Stimulated activated CD4-positive, alpha-beta T cell treated with anti-CD3 and anti-CD28 coated beads, Interleukin-1b, Interleukin-23, amount 100 ng/mL, for 4 hours (primary cell): ENCODE measurements around the gene PRKG1.
"Not testable (repeated sequence)": the region's sequence is repeated elsewhere in the genome, so short reads cannot be mapped to it uniquely, and the experiment has no call there.

ENCODE experiments used
- DNase-seq, 2 donors: peaks; one replicate each; pipeline ENCODE4 v3.0.0-alpha.2; 2020; ENCODE audit warnings: low read depth in 2 of 2

Gene PRKG1

GRCh38 chr10:51999096-51999495 lies 924.8 kb downstream of the PRKG1 start:
- no peak for DNase-seq

GRCh38 chr10:52004342-52004949 lies 930.2 kb downstream of the PRKG1 start:
- no peak for DNase-seq

- no peak for DNase-seq
Measured at GRCh38 chr10:52007091-52007490, 932.8 kb downstream of the PRKG1 start.

- no peak for DNase-seq
Measured at GRCh38 chr10:52011118-52011517, 936.8 kb downstream of the PRKG1 start.

- DNase-seq = no peak
Measured at GRCh38 chr10:52019077-52019555, 944.8 kb downstream of the PRKG1 start.

- DNase-seq = no peak
Measured at GRCh38 chr10:52019656-52020055, 945.4 kb downstream of the PRKG1 start.

- DNase-seq = no peak
Measured at GRCh38 chr10:52020173-52020572, 945.9 kb downstream of the PRKG1 start.

GRCh38 chr10:52020702-52021101 lies 946.4 kb downstream of the PRKG1 start:
- no peak for DNase-seq

GRCh38 chr10:52027055-52027705 lies 952.9 kb downstream of the PRKG1 start:
- DNase-seq = no peak

GRCh38 chr10:52028523-52028858 lies 954.2 kb downstream of the PRKG1 start:
- no peak for DNase-seq

- DNase-seq = no peak
Measured at GRCh38 chr10:52029628-52030027, 955.3 kb downstream of the PRKG1 start.

GRCh38 chr10:52030051-52030790 lies 955.9 kb downstream of the PRKG1 start:
- DNase-seq = no peak

GRCh38 chr10:52030975-52031374 lies 956.7 kb downstream of the PRKG1 start:
- DNase-seq = no peak

- no peak for DNase-seq
Measured at GRCh38 chr10:52031771-52032170, 957.5 kb downstream of the PRKG1 start.

GRCh38 chr10:52032681-52033629 lies 958.7 kb downstream of the PRKG1 start:
- no peak for DNase-seq

- DNase-seq = not testable (repeated sequence)
Measured at GRCh38 chr10:52039002-52039793, 964.9 kb downstream of the PRKG1 start.

GRCh38 chr10:52040486-52040885 lies 966.2 kb downstream of the PRKG1 start:
- DNase-seq = no peak

- DNase-seq = no peak
Measured at GRCh38 chr10:52043811-52044210, 969.5 kb downstream of the PRKG1 start.

GRCh38 chr10:52048051-52048450 lies 973.8 kb downstream of the PRKG1 start:
- DNase-seq = no peak

- DNase-seq = no peak
Measured at GRCh38 chr10:52050429-52051047, 976.3 kb downstream of the PRKG1 start.

- DNase-seq = no peak
Measured at GRCh38 chr10:52053497-52053896, 979.2 kb downstream of the PRKG1 start.
